ENCODE data around the gene COQ8A. TPM values are rescaled to one million over a fixed set of nuclear protein-coding genes. Genes with fewer than 3 reads are reported as not detected.

Gene COQ8A
- total and polyA plus RNA-seq, 10 of the 15 experiments (the other 5 are each of a cell fraction or from before 2014, with no cell fraction given): 0.72 to 24.8 (median 12.1) TPM

- Histone ChIP-seq H3K4me1 (ENCODE audit: control insufficient read depth, insufficient read depth, low read length) (no peaks in the 10 kb centered on the region), H3K79me2 (ENCODE audit: control insufficient read depth, insufficient read depth, low read length) (no peaks in the 10 kb centered on the region), H3K9me3 (replicated peaks; ENCODE audit: control insufficient read depth, insufficient read depth, low read length) (no peaks in the 10 kb centered on the region), H4K20me1 (ENCODE audit: control insufficient read depth, insufficient read depth) (no peaks in the 10 kb centered on the region), H2AFZ (ENCODE audit: control insufficient read depth, low read depth, low read length) (no peak overlapping the region), H3K27me3 (replicated peaks in 1 of 2; ENCODE audit: control insufficient read depth in 2 of 2, insufficient read depth in 2 of 2, low read length in 1 of 2) (no peaks in the 10 kb centered on the region), H3K4me3 (no peak overlapping the region), H3K4me2 (ENCODE audit: control insufficient read depth, insufficient read depth) (no peak overlapping the region), H3K27ac (ENCODE audit: control insufficient read depth, insufficient read depth) (no peak overlapping the region), H3K36me3 (ENCODE audit: control insufficient read depth in 2 of 2, insufficient read depth in 2 of 2, low read length in 1 of 2) (no peaks in the 10 kb centered on the region; a peak in 1 of 4 replicates), H3K9ac (ENCODE audit: control insufficient read depth, insufficient read depth, low read length) (no peak overlapping the region)
- DNase-seq (ENCODE audit: low read depth, low spot score) (no peak), FAIRE-seq (no peak), ATAC-seq (no peak)
- RAD21 ChIA-PET (ENCODE audit: unreplicated experiment): no interaction called here
- CTCF ChIA-PET: no interaction called here
- SMC1A ChIA-PET (ENCODE audit: uncharacterized antibody, unreplicated experiment): no interaction called here
- POLR2A ChIA-PET: no interaction called here
- no TSS peak for BruUV-seq (replicated peaks)
- intact Hi-C loops (cut with micrococcal nuclease; ENCODE audit: unreplicated experiment): no loop called here
- TF ChIP-seq MYC (IDR thresholded peaks at IDR 0.05; ENCODE audit: insufficient read depth, insufficient read length, insufficient replicate concordance, low read length, severe bottlenecking): no peak
- WGBS (ENCODE audit: insufficient coverage, insufficient replicate concordance, low lambda C conversion rate, missing lambda C conversion rate): 75% methylated on average over 20 of the region's 20 CpGs
- in situ Hi-C loops (cut with MboI): no loop called here
These were observed 37.7 kb downstream of the COQ8A start for GRCh38 chr1:226977643-226978431.

GRCh38 chr1:226978432-226979114, 38.5 kb downstream of the COQ8A start:
- TF ChIP-seq BMI1 (IDR thresholded peaks at IDR 0.05; ENCODE audit: borderline replicate concordance) (no peak), ESRRA (IDR thresholded peaks at IDR 0.05; ENCODE audit: low read length) (no peak)
- DNase-seq (ENCODE audit: low read depth, low spot score) (no peak), ATAC-seq (no peak), FAIRE-seq (no peak)
- ChIA-PET RAD21 (ENCODE audit: unreplicated experiment) (no interaction called here), POLR2A (no interaction called here), CTCF (no interaction called here), SMC1A (ENCODE audit: uncharacterized antibody, unreplicated experiment) (no interaction called here)
- no peaks in the 10 kb centered on the region for H3K79me2 ChIP-seq (ENCODE audit: control insufficient read depth, insufficient read depth, low read length)
- intact Hi-C loops (cut with micrococcal nuclease; ENCODE audit: unreplicated experiment) (no loop called here), in situ Hi-C loops (cut with MboI) (no loop called here)
- BruUV-seq (replicated peaks): no TSS peak
- peaks cover 0 to 2% of the 10 kb centered on the region in 2 experiments; a peak in 2 of 4 replicates for H3K36me3 ChIP-seq (ENCODE audit: control insufficient read depth in 2 of 2, insufficient read depth in 2 of 2, low read length in 1 of 2)
- WGBS (ENCODE audit: insufficient coverage, insufficient replicate concordance, low lambda C conversion rate, missing lambda C conversion rate): 86% methylated on average over 8 of the region's 10 CpGs
- no peaks in the 10 kb centered on the region for H4K20me1 ChIP-seq (ENCODE audit: control insufficient read depth, insufficient read depth)
- no peak overlapping the region for H3K4me2 ChIP-seq (ENCODE audit: control insufficient read depth, insufficient read depth)
- no peak overlapping the region for H3K27ac ChIP-seq (ENCODE audit: control insufficient read depth, insufficient read depth)
- no peak overlapping the region for H3K9ac ChIP-seq (ENCODE audit: control insufficient read depth, insufficient read depth, low read length)
- H3K4me3 ChIP-seq: no peak overlapping the region
- H3K27me3 ChIP-seq (replicated peaks in 1 of 2; ENCODE audit: control insufficient read depth in 2 of 2, insufficient read depth in 2 of 2, low read length in 1 of 2): no peaks in the 10 kb centered on the region
- no peaks in the 10 kb centered on the region for H3K4me1 ChIP-seq (ENCODE audit: control insufficient read depth, insufficient read depth, low read length)
- no peak overlapping the region for H2AFZ ChIP-seq (ENCODE audit: control insufficient read depth, low read depth, low read length)
- no peaks in the 10 kb centered on the region for H3K9me3 ChIP-seq (replicated peaks; ENCODE audit: control insufficient read depth, insufficient read depth, low read length)

Measured in GM12878 (cell line).